Kidney epithelial cell (primary cell): ENCODE results near the gene CTDSP1. TPM values are rescaled to one million over a fixed set of nuclear protein-coding genes. Genes with fewer than 3 reads are reported as not detected.

Experiments used
- DNase-seq: peaks from one replicate; pipeline ENCODE4 v3.0.0-alpha.2; 2010; ENCODE audit warnings: low read depth
- H3K27me3 ChIP-seq: 2 replicates; pipeline ENCODE4 v1.6.0; 2011; ENCODE audit warnings: low read length; ENCODE audit not compliant: control insufficient read depth, insufficient read depth
- H3K36me3 ChIP-seq: 2 replicates; pipeline ENCODE4 v1.5.1; 2011; ENCODE audit warnings: low read length; ENCODE audit not compliant: control insufficient read depth, insufficient read depth
- H3K4me3 ChIP-seq: 2 replicates; pipeline ENCODE4 v1.5.1; 2011; ENCODE audit warnings: low read depth, mild to moderate bottlenecking, control low read depth, low read length
- CTCF ChIP-seq: IDR thresholded peaks from 2 replicates; pipeline ENCODE4 v1.5.1; 2011; ENCODE audit warnings: mild to moderate bottlenecking, moderate library complexity, low read length, control low read depth, inconsistent platforms; ENCODE audit not compliant: insufficient read depth, poor library complexity, severe bottlenecking
- total RNA-seq: library from RNA; depleted of rRNA; stranded (reverse); fragments of >200 nt; gene quantifications from 2 replicates; pipeline ENCODE4 v1.2.3, GENCODE V29; 2015

The CTDSP1 gene
- total RNA-seq, 1 donor from 2014 or later, result 37.8 TPM

GRCh38 chr2:218428846-218429558 lies 29.3 kb downstream of the CTDSP1 start:
- no peak for DNase-seq
- H3K27me3 ChIP-seq, result peaks cover 7% of the 10 kb centered on the region
- H3K4me3 ChIP-seq, result no peak overlapping the region
- no peaks in the 10 kb centered on the region for H3K36me3 ChIP-seq
- no peak for TF ChIP-seq CTCF

GRCh38 chr2:218429911-218430692 lies 30.4 kb downstream of the CTDSP1 start:
- no peak for DNase-seq
- no peak overlapping the region for H3K4me3 ChIP-seq
- peaks cover 7% of the 10 kb centered on the region for H3K27me3 ChIP-seq
- H3K36me3 ChIP-seq, result no peaks in the 10 kb centered on the region
- TF ChIP-seq CTCF, result no peak

GRCh38 chr2:218430721-218431120 lies 31.1 kb downstream of the CTDSP1 start:
- no peaks in the 10 kb centered on the region for H3K36me3 ChIP-seq
- no peak for TF ChIP-seq CTCF
- no peak overlapping the region for H3K4me3 ChIP-seq

DNA sequence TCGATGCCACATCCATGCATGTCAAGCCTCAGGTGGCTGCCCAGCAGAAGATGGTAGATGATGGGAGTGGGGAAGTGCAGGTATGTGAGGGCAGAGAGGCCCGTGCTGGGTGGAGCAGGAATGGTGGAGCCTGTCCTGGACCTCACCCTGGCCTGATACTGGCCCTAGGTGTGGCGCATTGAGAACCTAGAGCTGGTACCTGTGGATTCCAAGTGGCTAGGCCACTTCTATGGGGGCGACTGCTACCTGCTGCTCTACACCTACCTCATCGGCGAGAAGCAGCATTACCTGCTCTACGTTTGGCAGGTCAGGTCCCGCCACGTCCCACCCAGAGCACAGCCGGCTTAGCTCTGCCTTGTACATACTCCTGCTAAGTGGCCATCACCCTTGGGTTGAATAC lies 32.2 kb downstream of the CTDSP1 start:
- no peak for DNase-seq
- no peak for TF ChIP-seq CTCF
- no peak overlapping the region for H3K4me3 ChIP-seq
- peaks cover 7% of the 10 kb centered on the region for H3K27me3 ChIP-seq
- H3K36me3 ChIP-seq, result no peaks in the 10 kb centered on the region

More at GRCh38 chr2:218430721-218431120, 31.1 kb downstream of the CTDSP1 start:
- peaks cover 7% of the 10 kb centered on the region for H3K27me3 ChIP-seq
- no peak for DNase-seq

DNA sequence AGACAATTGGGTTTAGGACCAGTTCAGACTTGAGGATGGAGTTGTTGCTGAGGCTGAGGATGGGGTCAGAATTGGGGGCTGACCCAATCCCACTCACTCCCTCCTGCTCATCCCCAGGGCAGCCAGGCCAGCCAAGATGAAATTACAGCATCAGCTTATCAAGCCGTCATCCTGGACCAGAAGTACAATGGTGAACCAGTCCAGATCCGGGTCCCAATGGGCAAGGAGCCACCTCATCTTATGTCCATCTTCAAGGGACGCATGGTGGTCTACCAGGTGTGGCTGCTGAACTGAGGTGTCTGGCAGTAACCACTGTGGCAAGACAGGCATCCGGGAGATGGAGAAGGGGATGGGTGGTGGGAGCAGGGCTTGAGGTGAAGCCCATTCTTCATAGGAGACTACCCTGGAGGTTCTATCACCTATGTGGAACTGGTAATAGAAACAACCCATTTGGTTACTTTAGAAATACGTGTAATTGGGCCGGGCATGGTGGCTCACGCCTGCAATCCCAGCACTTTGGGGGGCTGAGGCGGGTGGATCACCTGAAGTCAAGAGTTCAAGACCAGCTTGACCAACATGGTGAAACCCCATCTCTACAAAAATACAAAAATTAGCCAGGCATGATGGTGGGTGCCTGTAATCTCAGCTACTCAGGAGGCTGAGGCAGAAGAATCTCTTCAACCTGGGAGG lies 33.2 kb downstream of the CTDSP1 start:
- no peak for TF ChIP-seq CTCF
- H3K4me3 ChIP-seq, result no peak overlapping the region
- peaks cover 7% of the 10 kb centered on the region for H3K27me3 ChIP-seq
- H3K36me3 ChIP-seq, result no peaks in the 10 kb centered on the region
- DNase-seq, result no peak
